ENCODE data around the gene PEX16. TPM values are rescaled to one million over a fixed set of nuclear protein-coding genes. Genes with fewer than 3 reads are reported as not detected.

Gene PEX16
- total RNA-seq, 4 donors from 2014 or later = 20.0 to 26.7 (median 21.3) TPM

- peaks cover 0 to 17% (median 3%) of the 10 kb centered on the region in 3 donors for H3K4me1 ChIP-seq
- ATAC-seq = no peak
- 72% methylated on average over 5 of the region's 43 CpGs; no CpG with 5 or more reads in 1 of the 2 donors for WGBS, 2 donors (ENCODE audit: low coverage in 1 of 2)
Measured at GRCh38 chr11:45885921-45886721, 31.6 kb downstream of the PEX16 start.

DNA sequence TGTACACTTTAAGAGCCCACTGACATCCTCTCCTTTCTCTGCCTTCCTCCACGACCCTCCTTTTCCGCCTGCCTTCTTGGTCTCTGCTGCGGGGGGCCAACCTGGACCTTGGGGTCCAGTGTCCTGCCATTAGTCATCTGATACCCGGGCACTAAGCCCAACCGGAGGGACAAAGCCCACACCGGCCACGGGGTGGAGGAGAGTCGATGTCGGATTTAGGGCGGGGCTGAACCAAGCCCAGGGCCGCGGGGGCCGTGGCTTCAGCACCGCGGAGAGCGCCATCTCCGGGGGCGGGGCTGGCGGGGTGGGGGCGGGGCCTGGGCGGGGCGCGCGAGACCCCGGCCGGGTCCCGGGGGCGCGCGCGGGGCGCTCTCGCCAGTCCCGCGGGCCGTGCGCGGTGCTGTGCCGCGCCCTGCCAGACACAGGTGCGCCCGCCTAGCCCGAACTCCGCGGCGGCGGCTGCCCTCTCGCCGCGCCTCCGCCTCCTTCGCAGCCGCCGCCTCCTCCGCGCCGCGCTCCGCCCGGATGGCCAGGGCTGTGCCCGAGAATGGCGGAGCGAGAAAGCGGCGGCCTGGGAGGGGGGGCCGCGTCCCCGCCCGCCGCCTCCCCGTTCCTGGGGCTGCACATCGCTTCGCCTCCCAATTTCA is 32.3 kb downstream of the PEX16 start, which contains the start of gene MAPK8IP1:
TSS of gene MAPK8IP1 (plus strand) at position 378 of the 647 bp plus-strand sequence. CDS start at position 548, 170 bp downstream.
- Histone ChIP-seq H3K4me1 (peaks cover 0 to 20% (median 3%) of the 10 kb centered on the region in 3 donors), H3K9me3 (no peaks in the 10 kb centered on the region), H3K4me3 (peak within 1 kb of the TSS; percentile 29 to 61), H3K27me3 (no peaks in the 10 kb centered on the region), H3K36me3 (peaks cover 0 to 32% of the 10 kb centered on the region in 2 donors), H3K27ac (no peak within 1 kb of the TSS)
- ATAC-seq = peak; percentile 76
- 17 to 20% methylated on average over 1 to 2 of the region's 73 CpGs for WGBS, 2 donors (ENCODE audit: low coverage in 1 of 2)
- TF ChIP-seq POLR2AphosphoS5 (IDR thresholded peaks at IDR 0.05) = no peak
- no peak for TF ChIP-seq EP300 (IDR thresholded peaks at IDR 0.05)
- no peak for TF ChIP-seq POLR2A (IDR thresholded peaks at IDR 0.05)
- TF ChIP-seq CTCF (IDR thresholded peaks at IDR 0.05) = peak in 1 of 4 experiments; percentile 0

More at GRCh38 chr11:45885921-45886721, 31.6 kb downstream of the PEX16 start:
- Histone ChIP-seq H3K9me3 (no peaks in the 10 kb centered on the region), H3K27ac (no peak overlapping the region), H3K27me3 (no peaks in the 10 kb centered on the region), H3K36me3 (peaks cover 0 to 24% of the 10 kb centered on the region in 2 donors), H3K4me3 (peak overlapping the region; percentile 29 to 61)
- TF ChIP-seq POLR2AphosphoS5 (IDR thresholded peaks at IDR 0.05) (no peak), CTCF (IDR thresholded peaks at IDR 0.05) (peak in 1 of 4 experiments; percentile 1)

- peaks cover 0 to 20% (median 3%) of the 10 kb centered on the region in 3 donors for H3K4me1 ChIP-seq
- H3K4me3 ChIP-seq = peak overlapping the region in 1 of 2 donors; percentile 61
- no peaks in the 10 kb centered on the region for H3K9me3 ChIP-seq
- WGBS, 2 donors (ENCODE audit: low coverage in 1 of 2) = 81 to 85% methylated on average over 6 to 7 of the region's 10 CpGs
- no peak for ATAC-seq
- H3K27me3 ChIP-seq = no peaks in the 10 kb centered on the region
- H3K36me3 ChIP-seq = peaks cover 0 to 39% of the 10 kb centered on the region in 2 donors
- H3K27ac ChIP-seq = no peak overlapping the region
- TF ChIP-seq POLR2AphosphoS5 (IDR thresholded peaks at IDR 0.05) (no peak), POLR2A (IDR thresholded peaks at IDR 0.05) (no peak), CTCF (IDR thresholded peaks at IDR 0.05) (no peak), EP300 (IDR thresholded peaks at IDR 0.05) (no peak)
Measured at GRCh38 chr11:45884596-45885185, 33.0 kb downstream of the PEX16 start.

DNA sequence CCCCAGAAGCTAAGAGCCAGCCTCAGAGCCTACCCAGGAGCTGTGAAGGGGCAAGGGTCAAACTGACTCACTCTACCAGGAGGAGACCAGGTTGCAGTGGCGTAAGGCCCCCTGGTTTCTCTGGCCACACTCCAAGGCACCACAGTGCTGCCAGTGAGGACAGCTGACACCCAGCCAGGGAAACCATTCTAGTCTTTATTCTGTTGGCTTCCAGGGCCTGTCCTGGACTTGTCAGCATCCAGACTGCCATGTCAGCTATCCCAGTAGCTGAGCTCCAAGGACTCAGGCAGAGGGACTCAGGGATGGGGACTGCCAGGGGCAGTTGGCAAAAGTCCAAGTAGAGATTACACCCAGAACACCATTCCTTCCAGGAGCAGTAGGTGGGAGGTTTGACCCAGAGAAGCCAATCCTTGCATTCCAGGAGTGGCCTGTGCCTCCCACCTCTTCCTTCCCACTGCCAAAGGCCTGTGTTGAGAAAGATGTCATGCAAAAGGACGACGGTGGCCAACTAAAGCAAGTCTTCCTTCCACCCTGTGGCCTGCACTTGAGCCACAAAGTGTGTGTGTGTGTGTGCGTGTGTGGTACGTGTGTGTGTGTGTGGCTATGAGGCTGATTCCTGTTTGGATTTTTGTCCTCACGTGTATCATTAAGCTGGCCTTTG is 35.8 kb downstream of the PEX16 start:
- no peak overlapping the region for H3K4me3 ChIP-seq
- H3K9me3 ChIP-seq = no peaks in the 10 kb centered on the region
- peaks cover 0 to 65% of the 10 kb centered on the region in 2 donors for H3K36me3 ChIP-seq

More for the DNA sequence above, 35.8 kb downstream of the PEX16 start:
- no peak overlapping the region for H3K27ac ChIP-seq
- ATAC-seq = no peak
- H3K4me1 ChIP-seq = peaks cover 0 to 20% (median 3%) of the 10 kb centered on the region in 3 donors
- no peaks in the 10 kb centered on the region for H3K27me3 ChIP-seq
- TF ChIP-seq POLR2A (IDR thresholded peaks at IDR 0.05) (no peak), POLR2AphosphoS5 (IDR thresholded peaks at IDR 0.05) (no peak), EP300 (IDR thresholded peaks at IDR 0.05) (no peak), CTCF (IDR thresholded peaks at IDR 0.05) (no peak)
- WGBS, 2 donors (ENCODE audit: low coverage in 1 of 2) = 60 to 63% methylated on average over 2 to 5 of the region's 6 CpGs

Data from gastroesophageal sphincter (tissue), 4 donors.